ENCODE measurements around the gene ZNF598.

Gene ZNF598

DNA sequence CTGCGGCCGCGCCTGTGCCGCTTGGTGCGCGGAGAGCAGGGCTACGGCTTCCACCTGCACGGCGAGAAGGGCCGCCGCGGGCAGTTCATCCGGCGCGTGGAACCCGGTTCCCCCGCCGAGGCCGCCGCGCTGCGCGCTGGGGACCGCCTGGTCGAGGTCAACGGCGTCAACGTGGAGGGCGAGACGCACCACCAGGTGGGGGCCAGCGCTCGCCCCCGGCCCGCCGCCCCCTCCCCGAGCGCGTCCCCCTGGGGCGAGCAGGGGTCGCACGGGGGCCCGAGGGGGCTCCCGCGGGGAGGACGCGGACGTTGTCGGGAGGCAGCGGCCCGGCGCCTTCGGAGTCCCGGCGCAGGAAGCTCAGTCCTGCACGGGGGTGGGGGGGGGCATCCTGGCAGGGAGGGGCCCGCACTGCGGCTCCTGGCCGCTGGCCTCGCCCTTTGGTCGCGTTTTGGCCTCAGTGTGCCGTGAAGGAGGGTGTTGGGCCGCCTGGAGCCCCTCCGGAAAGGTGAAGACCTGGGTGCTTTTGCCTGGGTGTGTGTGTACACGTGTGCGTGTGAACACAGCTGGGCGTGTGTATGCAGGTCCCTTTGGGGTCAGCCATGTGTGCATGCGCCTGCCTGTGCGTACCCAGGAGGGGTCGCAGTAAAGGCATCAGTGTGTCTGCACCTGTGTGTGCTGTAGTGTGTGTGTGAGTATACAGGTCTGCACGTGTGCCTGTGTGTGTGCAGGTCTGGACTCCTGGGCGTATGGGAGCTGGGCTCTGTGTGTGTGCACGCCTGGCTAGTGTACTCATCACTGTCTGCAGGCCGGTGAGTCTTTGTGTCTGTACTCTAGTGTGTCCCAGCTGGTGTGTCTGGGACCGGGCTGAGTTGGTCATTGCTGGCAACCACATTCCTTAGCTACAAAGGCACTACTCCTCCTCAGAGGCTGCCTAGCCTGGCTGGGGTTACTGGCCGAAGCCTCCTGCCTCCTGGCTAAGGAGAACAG lies 17.7 kb upstream of the ZNF598 start:
- TF ChIP-seq RAD21 (IDR thresholded peaks at IDR 0.05; ENCODE audit: low read depth) (no peak), CREB1 (IDR thresholded peaks at IDR 0.05; ENCODE audit: low read depth) (no peak), TAF1 (IDR thresholded peaks at IDR 0.05; ENCODE audit: low read depth) (no peak), EP300 (IDR thresholded peaks at IDR 0.05; ENCODE audit: borderline replicate concordance) (no peak), YY1 (IDR thresholded peaks at IDR 0.05; ENCODE audit: low read depth) (no peak; the same call in 1 of the 2 replicates)

- TF ChIP-seq EGR1 (IDR thresholded peaks at IDR 0.05) (peak; percentile 58), NFIC (IDR thresholded peaks at IDR 0.05) (no peak), TAF1 (IDR thresholded peaks at IDR 0.05; ENCODE audit: low read depth) (peak; percentile 25; the same call in 1 of the 2 replicates)
These were observed 16.9 kb upstream of the ZNF598 start, which contains the start of gene NHERF2 for GRCh38 chr16:2026461-2027023. Gene NHERF2, plus strand, starts transcription at chr16:2026902. Its CDS starts 104 bp downstream, at chr16:2027006.

DNA sequence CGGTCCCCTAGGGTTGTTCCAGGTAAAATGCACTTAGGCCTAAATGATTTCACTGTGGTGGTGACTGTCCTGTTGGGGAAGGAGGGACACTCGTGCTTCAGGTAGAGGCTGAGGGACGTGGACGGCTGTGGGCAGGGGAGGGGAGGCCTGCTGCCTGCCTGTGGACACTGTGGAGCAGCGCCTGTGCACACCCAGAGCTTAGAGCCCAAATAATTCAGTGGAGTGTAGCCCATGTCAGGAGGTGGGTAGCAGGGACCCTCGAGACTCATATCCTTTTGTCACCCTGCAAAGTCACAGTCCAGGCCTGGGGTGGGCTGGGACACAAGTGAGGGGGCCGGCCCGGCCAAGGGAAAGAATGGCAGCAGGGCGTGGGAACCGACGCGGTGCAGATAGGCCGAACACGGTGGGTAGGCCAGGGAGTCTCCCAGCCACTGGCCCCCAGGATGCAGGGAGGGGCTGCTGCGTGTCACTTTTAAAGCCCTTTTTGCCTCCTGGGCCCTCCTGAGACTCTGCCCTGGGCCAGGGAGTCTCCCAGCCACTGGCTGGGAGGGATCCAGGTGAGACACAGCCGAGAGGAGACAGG lies 16.3 kb upstream of the ZNF598 start:
- no peak for TF ChIP-seq FOXM1 (IDR thresholded peaks at IDR 0.05; ENCODE audit: borderline replicate concordance, low read depth)
- no peak for TF ChIP-seq CREB1 (IDR thresholded peaks at IDR 0.05; ENCODE audit: low read depth)
- no peak for TF ChIP-seq TAF1 (IDR thresholded peaks at IDR 0.05; ENCODE audit: low read depth)
- TF ChIP-seq CEBPB (IDR thresholded peaks at IDR 0.05), result no peak
- TF ChIP-seq NFIC (IDR thresholded peaks at IDR 0.05), result no peak
- no peak for TF ChIP-seq TEAD4 (IDR thresholded peaks at IDR 0.05)
- no peak for TF ChIP-seq TCF12 (IDR thresholded peaks at IDR 0.05; ENCODE audit: low read depth)
- TF ChIP-seq EP300 (IDR thresholded peaks at IDR 0.05; ENCODE audit: borderline replicate concordance), result no peak
- TF ChIP-seq ZBTB7A (IDR thresholded peaks at IDR 0.05; ENCODE audit: low read depth), result no peak
- no peak for TF ChIP-seq YY1 (IDR thresholded peaks at IDR 0.05; ENCODE audit: low read depth)
- TF ChIP-seq, protein P1, sequence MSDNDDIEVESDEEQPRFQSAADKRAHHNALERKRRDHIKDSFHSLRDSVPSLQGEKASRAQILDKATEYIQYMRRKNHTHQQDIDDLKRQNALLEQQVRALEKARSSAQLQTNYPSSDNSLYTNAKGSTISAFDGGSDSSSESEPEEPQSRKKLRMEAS (IDR thresholded peaks at IDR 0.05), result no peak

GRCh38 chr16:2025251-2025650 lies 15.6 kb upstream of the ZNF598 start:
- TF ChIP-seq CEBPB (IDR thresholded peaks at IDR 0.05) (no peak), TCF12 (IDR thresholded peaks at IDR 0.05; ENCODE audit: low read depth) (no peak)

DNA sequence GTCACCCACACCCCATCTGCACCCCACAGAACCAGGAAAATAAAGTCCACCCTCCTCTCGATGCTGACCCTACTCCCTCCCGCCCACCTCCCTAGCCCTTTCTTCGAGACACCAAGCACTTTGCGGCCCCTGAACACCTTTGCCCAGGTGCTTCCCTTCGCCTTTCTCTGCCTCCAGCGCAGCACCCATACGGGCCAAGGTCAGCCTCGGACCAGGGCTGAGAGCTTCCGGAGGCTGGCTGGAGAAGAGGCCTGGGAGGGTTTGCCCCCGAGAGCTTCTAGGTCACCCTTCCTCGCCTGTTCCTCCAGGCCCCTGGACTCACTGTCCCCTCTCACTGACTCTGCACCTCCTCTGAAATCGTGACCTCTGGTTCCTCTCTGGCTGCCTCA lies 14.4 kb upstream of the ZNF598 start:
- TF ChIP-seq FOXM1 (IDR thresholded peaks at IDR 0.05; ENCODE audit: borderline replicate concordance, low read depth) (no peak), TEAD4 (IDR thresholded peaks at IDR 0.05) (no peak)

DNA sequence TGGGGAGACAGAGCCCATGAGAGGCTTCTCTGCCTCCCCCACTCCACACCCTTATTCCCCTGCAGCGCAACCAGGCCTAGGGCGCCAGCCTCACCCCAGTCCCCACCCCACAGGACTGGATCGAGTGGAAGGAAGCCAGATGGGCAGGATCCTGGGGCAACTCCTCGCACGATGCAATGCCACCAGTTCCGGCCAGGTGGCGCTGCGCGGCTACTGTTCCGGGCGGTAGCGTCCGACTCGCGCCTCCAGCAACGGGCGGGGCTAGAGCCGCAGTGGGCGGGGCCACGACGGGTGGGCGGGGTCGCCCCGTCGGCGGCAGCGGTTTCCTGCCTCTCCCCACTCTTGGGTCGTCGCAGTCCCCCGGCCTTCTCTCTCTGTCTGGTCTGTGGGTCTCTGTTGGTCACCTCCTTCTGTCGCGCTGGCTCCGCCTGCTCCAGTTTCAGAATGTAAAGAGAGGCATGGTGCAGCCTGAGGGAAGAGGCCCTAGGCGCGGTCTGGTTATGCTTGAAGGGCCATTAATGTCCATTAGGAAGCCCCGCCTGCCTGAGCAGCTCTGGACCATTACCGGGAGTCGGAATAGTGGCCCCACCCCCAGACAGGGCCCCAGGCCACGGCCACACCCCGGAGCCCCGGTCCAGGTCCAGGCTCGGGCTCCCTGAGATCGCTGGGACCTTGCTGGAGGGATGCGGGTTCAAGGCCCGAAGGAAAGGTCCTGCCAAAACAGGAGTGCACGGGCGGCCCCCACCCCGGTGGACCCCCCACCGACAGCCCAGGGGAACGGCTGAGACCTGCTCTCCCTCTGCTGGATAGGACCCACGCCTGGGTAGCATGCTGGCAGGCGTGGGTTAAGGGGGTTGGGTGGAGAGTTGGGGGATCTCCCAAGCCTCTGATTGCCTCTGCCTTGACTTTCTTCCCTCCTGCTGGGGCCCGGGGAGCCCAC lies 13.7 kb upstream of the ZNF598 start:
- TF ChIP-seq TCF12 (IDR thresholded peaks at IDR 0.05; ENCODE audit: low read depth) (peak; percentile 57), RAD21 (IDR thresholded peaks at IDR 0.05; ENCODE audit: low read depth) (peak; percentile 98), TEAD4 (IDR thresholded peaks at IDR 0.05) (peak; percentile 46), FOXM1 (IDR thresholded peaks at IDR 0.05; ENCODE audit: borderline replicate concordance, low read depth) (no peak), CEBPB (IDR thresholded peaks at IDR 0.05) (no peak), EP300 (IDR thresholded peaks at IDR 0.05; ENCODE audit: borderline replicate concordance) (peak; percentile 49; the same call in 1 of the 2 replicates), ZBTB7A (IDR thresholded peaks at IDR 0.05; ENCODE audit: low read depth) (peak; percentile 46), YY1 (IDR thresholded peaks at IDR 0.05; ENCODE audit: low read depth) (0 out of 2 replicates have a peak, but pooled peaks have one; percentile 13), TAF1 (IDR thresholded peaks at IDR 0.05; ENCODE audit: low read depth) (0 out of 2 replicates have a peak, but pooled peaks have one; percentile 37), EGR1 (IDR thresholded peaks at IDR 0.05) (no peak), NFIC (IDR thresholded peaks at IDR 0.05) (no peak; the same call in 1 of the 2 replicates), CREB1 (IDR thresholded peaks at IDR 0.05; ENCODE audit: low read depth) (peak; percentile 10; the same call in 1 of the 2 replicates)
- TF ChIP-seq, protein P1 (IDR thresholded peaks at IDR 0.05), result peak; percentile 52
- TF ChIP-seq, protein P2, sequence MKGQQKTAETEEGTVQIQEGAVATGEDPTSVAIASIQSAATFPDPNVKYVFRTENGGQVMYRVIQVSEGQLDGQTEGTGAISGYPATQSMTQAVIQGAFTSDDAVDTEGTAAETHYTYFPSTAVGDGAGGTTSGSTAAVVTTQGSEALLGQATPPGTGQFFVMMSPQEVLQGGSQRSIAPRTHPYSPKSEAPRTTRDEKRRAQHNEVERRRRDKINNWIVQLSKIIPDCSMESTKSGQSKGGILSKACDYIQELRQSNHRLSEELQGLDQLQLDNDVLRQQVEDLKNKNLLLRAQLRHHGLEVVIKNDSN (IDR thresholded peaks at IDR 0.05), result no peak
- TF ChIP-seq, protein P3, sequence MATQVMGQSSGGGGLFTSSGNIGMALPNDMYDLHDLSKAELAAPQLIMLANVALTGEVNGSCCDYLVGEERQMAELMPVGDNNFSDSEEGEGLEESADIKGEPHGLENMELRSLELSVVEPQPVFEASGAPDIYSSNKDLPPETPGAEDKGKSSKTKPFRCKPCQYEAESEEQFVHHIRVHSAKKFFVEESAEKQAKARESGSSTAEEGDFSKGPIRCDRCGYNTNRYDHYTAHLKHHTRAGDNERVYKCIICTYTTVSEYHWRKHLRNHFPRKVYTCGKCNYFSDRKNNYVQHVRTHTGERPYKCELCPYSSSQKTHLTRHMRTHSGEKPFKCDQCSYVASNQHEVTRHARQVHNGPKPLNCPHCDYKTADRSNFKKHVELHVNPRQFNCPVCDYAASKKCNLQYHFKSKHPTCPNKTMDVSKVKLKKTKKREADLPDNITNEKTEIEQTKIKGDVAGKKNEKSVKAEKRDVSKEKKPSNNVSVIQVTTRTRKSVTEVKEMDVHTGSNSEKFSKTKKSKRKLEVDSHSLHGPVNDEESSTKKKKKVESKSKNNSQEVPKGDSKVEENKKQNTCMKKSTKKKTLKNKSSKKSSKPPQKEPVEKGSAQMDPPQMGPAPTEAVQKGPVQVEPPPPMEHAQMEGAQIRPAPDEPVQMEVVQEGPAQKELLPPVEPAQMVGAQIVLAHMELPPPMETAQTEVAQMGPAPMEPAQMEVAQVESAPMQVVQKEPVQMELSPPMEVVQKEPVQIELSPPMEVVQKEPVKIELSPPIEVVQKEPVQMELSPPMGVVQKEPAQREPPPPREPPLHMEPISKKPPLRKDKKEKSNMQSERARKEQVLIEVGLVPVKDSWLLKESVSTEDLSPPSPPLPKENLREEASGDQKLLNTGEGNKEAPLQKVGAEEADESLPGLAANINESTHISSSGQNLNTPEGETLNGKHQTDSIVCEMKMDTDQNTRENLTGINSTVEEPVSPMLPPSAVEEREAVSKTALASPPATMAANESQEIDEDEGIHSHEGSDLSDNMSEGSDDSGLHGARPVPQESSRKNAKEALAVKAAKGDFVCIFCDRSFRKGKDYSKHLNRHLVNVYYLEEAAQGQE (IDR thresholded peaks at IDR 0.05; ENCODE audit: low read depth), result no peak

GRCh38 chr16:2022723-2023091 lies 13.1 kb upstream of the ZNF598 start:
- TF ChIP-seq, protein P3 (IDR thresholded peaks at IDR 0.05; ENCODE audit: low read depth), result no peak
- TF ChIP-seq YY1 (IDR thresholded peaks at IDR 0.05; ENCODE audit: low read depth) (no peak), EP300 (IDR thresholded peaks at IDR 0.05; ENCODE audit: borderline replicate concordance) (no peak), RAD21 (IDR thresholded peaks at IDR 0.05; ENCODE audit: low read depth) (no peak), EGR1 (IDR thresholded peaks at IDR 0.05) (no peak), TEAD4 (IDR thresholded peaks at IDR 0.05) (no peak), TAF1 (IDR thresholded peaks at IDR 0.05; ENCODE audit: low read depth) (no peak), ZBTB7A (IDR thresholded peaks at IDR 0.05; ENCODE audit: low read depth) (no peak), TCF12 (IDR thresholded peaks at IDR 0.05; ENCODE audit: low read depth) (no peak), FOXM1 (IDR thresholded peaks at IDR 0.05; ENCODE audit: borderline replicate concordance, low read depth) (no peak), NFIC (IDR thresholded peaks at IDR 0.05) (no peak), CEBPB (IDR thresholded peaks at IDR 0.05) (no peak), CREB1 (IDR thresholded peaks at IDR 0.05; ENCODE audit: low read depth) (no peak)
- TF ChIP-seq, protein P1 (IDR thresholded peaks at IDR 0.05), result no peak
- TF ChIP-seq, protein P2 (IDR thresholded peaks at IDR 0.05), result no peak
